ENCODE data around the gene PAX2. TPM values are rescaled to one million over a fixed set of nuclear protein-coding genes. Genes with fewer than 3 reads are reported as not detected.

Gene PAX2
- total RNA-seq, 1 experiment from 2014 or later, result not detected

DNA sequence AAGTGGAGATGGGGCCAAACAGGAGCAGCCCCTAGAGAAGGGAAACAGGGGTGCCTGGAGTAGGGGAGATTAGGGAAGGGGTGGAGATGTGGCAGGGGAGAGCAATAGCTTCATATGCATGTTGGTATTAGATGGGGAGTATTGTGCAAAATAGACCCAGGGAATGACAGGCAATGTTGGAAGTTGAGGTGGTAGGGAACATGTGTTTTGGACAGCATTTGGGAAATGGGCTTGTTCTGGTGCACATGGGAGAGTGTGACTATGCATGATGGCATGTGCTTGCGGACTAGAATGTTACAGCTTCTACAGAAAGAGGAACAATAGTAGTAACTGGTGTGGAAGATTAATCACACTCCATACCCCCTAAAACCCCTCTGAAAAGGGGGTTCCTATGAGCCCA, 10.4 kb downstream of the PAX2 start:
- Histone ChIP-seq H3K4me2 (ENCODE audit: insufficient read depth, insufficient read length, low read length) (no peak overlapping the region), H3K79me1 (ENCODE audit: insufficient read depth, low read depth, low read length, poor library complexity, severe bottlenecking) (no peaks in the 10 kb centered on the region), H2BK120ac (ENCODE audit: low read depth, low read length, poor library complexity, severe bottlenecking) (no peak overlapping the region), H3K27ac (ENCODE audit: insufficient read length, low read depth, low read length) (no peak overlapping the region), H3K9ac (ENCODE audit: extremely low read depth, insufficient read length, low read length) (no peak overlapping the region), H2BK15ac (ENCODE audit: low read depth, low read length) (no peak overlapping the region), H4K91ac (ENCODE audit: insufficient read length, low read depth, low read length) (no peak overlapping the region), H3K14ac (ENCODE audit: insufficient read depth, low read length) (no peak overlapping the region), H3K23ac (ENCODE audit: insufficient read length, low read depth, low read length) (no peak overlapping the region), H2BK12ac (ENCODE audit: insufficient read length, low read depth, low read length) (no peak overlapping the region), H3K56ac (ENCODE audit: insufficient read length, low read depth, low read length) (no peak overlapping the region), H2AK5ac (ENCODE audit: insufficient read length, low read length) (no peak overlapping the region), H2BK20ac (ENCODE audit: low read depth, low read length, poor library complexity, severe bottlenecking) (no peak overlapping the region), H3K9me3 (ENCODE audit: control insufficient read depth, low read depth, low read length) (no peaks in the 10 kb centered on the region), H4K5ac (ENCODE audit: insufficient read length, low read depth, low read length) (no peak overlapping the region), H3K18ac (ENCODE audit: insufficient read length, low read depth, low read length) (no peak overlapping the region), H4K8ac (replicated peaks; ENCODE audit: insufficient read length, low read depth, low read length) (no peak overlapping the region), H3K4me1 (ENCODE audit: insufficient read depth, low read length) (no peaks in the 10 kb centered on the region), H3K79me2 (ENCODE audit: insufficient read depth, low read length) (no peaks in the 10 kb centered on the region), H3K4ac (ENCODE audit: low read depth, low read length) (no peak overlapping the region), H2BK5ac (ENCODE audit: insufficient read length, low read length) (no peak overlapping the region), H3K23me2 (ENCODE audit: insufficient read length, low read depth, low read length, poor library complexity, severe bottlenecking) (no peaks in the 10 kb centered on the region), H3T11ph (ENCODE audit: low read length) (no peak overlapping the region), H3K27me3 (ENCODE audit: insufficient read depth, low read length) (peaks cover 51% of the 10 kb centered on the region), H4K20me1 (ENCODE audit: control insufficient read depth, insufficient read depth, insufficient read length) (no peaks in the 10 kb centered on the region), H2AFZ (ENCODE audit: low read length) (no peak overlapping the region)
- Mint-ChIP-seq H3K4me3 (no peak overlapping the region), H3K36me3 (ENCODE audit: insufficient read depth in 1 of 3, low read depth in 3 of 3) (no peaks in the 10 kb centered on the region), H3K27ac (no peak overlapping the region), H3K27me3 (ENCODE audit: low read depth) (peaks cover 100% of the 10 kb centered on the region), H3K4me1 (peaks cover 2 to 6% of the 10 kb centered on the region in 2 experiments; a peak in 2 of 4 replicates), H3K9me3 (no peaks in the 10 kb centered on the region)
- no peak for DNase-seq
- TF ChIP-seq, protein P1, sequence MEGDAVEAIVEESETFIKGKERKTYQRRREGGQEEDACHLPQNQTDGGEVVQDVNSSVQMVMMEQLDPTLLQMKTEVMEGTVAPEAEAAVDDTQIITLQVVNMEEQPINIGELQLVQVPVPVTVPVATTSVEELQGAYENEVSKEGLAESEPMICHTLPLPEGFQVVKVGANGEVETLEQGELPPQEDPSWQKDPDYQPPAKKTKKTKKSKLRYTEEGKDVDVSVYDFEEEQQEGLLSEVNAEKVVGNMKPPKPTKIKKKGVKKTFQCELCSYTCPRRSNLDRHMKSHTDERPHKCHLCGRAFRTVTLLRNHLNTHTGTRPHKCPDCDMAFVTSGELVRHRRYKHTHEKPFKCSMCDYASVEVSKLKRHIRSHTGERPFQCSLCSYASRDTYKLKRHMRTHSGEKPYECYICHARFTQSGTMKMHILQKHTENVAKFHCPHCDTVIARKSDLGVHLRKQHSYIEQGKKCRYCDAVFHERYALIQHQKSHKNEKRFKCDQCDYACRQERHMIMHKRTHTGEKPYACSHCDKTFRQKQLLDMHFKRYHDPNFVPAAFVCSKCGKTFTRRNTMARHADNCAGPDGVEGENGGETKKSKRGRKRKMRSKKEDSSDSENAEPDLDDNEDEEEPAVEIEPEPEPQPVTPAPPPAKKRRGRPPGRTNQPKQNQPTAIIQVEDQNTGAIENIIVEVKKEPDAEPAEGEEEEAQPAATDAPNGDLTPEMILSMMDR (conservative IDR thresholded peaks at IDR 0.05), result no peak
- no CpG with 5 or more reads among the region's 1 CpG for WGBS (ENCODE audit: extremely low coverage, insufficient read length, low lambda C conversion rate)
